Measurements from ENCODE around the gene HOXA10.

HOXA10 gene

GRCh38 chr7:27166531-27167505 is 7.3 kb downstream of the HOXA10 start:
- Histone ChIP-seq H3K4me2 (ENCODE audit: low read depth, low read length) (no peak overlapping the region), H4K20me1 (ENCODE audit: insufficient read depth, low read length) (no peaks in the 10 kb centered on the region), H3K27ac (ENCODE audit: low read length) (no peak overlapping the region), H3K9me3 (replicated peaks; ENCODE audit: insufficient read depth, low read length) (no peaks in the 10 kb centered on the region), H3K79me2 (ENCODE audit: low read length) (no peaks in the 10 kb centered on the region), H3F3A (ENCODE audit: insufficient read depth, low read length) (peaks cover 5% of the 10 kb centered on the region; the same call in 1 of the 2 replicates), H3K4me3 (ENCODE audit: low read length) (no peak overlapping the region), H3K4me1 (ENCODE audit: low read length) (no peaks in the 10 kb centered on the region), H3K36me3 (replicated peaks; ENCODE audit: insufficient read depth, low read length) (no peaks in the 10 kb centered on the region), H3K9ac (ENCODE audit: low read length) (no peak overlapping the region), H3K9me2 (replicated peaks; ENCODE audit: insufficient read depth, low read length) (no peaks in the 10 kb centered on the region), H3K27me3 (replicated peaks; ENCODE audit: insufficient read depth, low read length) (peaks cover 97% of the 10 kb centered on the region), H2AFZ (ENCODE audit: low read length) (no peak overlapping the region)
- no peak for TF ChIP-seq EZH2 (optimal IDR thresholded peaks at IDR 0.05; ENCODE audit: low read depth, low read length)
- no peak for TF ChIP-seq EZH2phosphoT487 (IDR thresholded peaks at IDR 0.05; ENCODE audit: low read length)
- no peak for TF ChIP-seq CTCF (IDR thresholded peaks at IDR 0.05; ENCODE audit: low read length)
- DNase-seq = no peak

GRCh38 chr7:27165996-27166530 is 8.1 kb downstream of the HOXA10 start:
- Histone ChIP-seq H2AFZ (ENCODE audit: low read length) (no peak overlapping the region), H3K9me2 (replicated peaks; ENCODE audit: insufficient read depth, low read length) (no peaks in the 10 kb centered on the region), H3K4me3 (ENCODE audit: low read length) (no peak overlapping the region), H3K79me2 (ENCODE audit: low read length) (no peaks in the 10 kb centered on the region), H3K4me2 (ENCODE audit: low read depth, low read length) (no peak overlapping the region), H3K9ac (ENCODE audit: low read length) (no peak overlapping the region), H3K4me1 (ENCODE audit: low read length) (no peaks in the 10 kb centered on the region), H4K20me1 (ENCODE audit: insufficient read depth, low read length) (no peaks in the 10 kb centered on the region), H3K27ac (ENCODE audit: low read length) (no peak overlapping the region), H3F3A (ENCODE audit: insufficient read depth, low read length) (no peaks in the 10 kb centered on the region), H3K9me3 (replicated peaks; ENCODE audit: insufficient read depth, low read length) (no peaks in the 10 kb centered on the region), H3K36me3 (replicated peaks; ENCODE audit: insufficient read depth, low read length) (no peaks in the 10 kb centered on the region), H3K27me3 (replicated peaks; ENCODE audit: insufficient read depth, low read length) (peaks cover 91% of the 10 kb centered on the region)
- no peak for TF ChIP-seq CTCF (IDR thresholded peaks at IDR 0.05; ENCODE audit: low read length)
- TF ChIP-seq EZH2 (optimal IDR thresholded peaks at IDR 0.05; ENCODE audit: low read depth, low read length) = no peak
- no peak for TF ChIP-seq EZH2phosphoT487 (IDR thresholded peaks at IDR 0.05; ENCODE audit: low read length)
- DNase-seq = no peak

- Histone ChIP-seq H3K9me3 (replicated peaks; ENCODE audit: insufficient read depth, low read length) (no peaks in the 10 kb centered on the region), H3K9me2 (replicated peaks; ENCODE audit: insufficient read depth, low read length) (no peaks in the 10 kb centered on the region), H3K36me3 (replicated peaks; ENCODE audit: insufficient read depth, low read length) (no peaks in the 10 kb centered on the region), H3K79me2 (ENCODE audit: low read length) (no peaks in the 10 kb centered on the region), H3K4me2 (ENCODE audit: low read depth, low read length) (no peak within 1 kb of the TSS), H3K27ac (ENCODE audit: low read length) (no peak within 1 kb of the TSS), H2AFZ (ENCODE audit: low read length) (no peak within 1 kb of the TSS), H3K27me3 (replicated peaks; ENCODE audit: insufficient read depth, low read length) (peaks cover 88% of the 10 kb centered on the region), H3F3A (ENCODE audit: insufficient read depth, low read length) (no peaks in the 10 kb centered on the region), H4K20me1 (ENCODE audit: insufficient read depth, low read length) (no peaks in the 10 kb centered on the region), H3K4me3 (ENCODE audit: low read length) (no peak within 1 kb of the TSS), H3K4me1 (ENCODE audit: low read length) (0 out of 2 replicates have a peak, but pooled peaks cover under 1% of the 10 kb centered on the region), H3K9ac (ENCODE audit: low read length) (no peak within 1 kb of the TSS)
- TF ChIP-seq EZH2phosphoT487 (IDR thresholded peaks at IDR 0.05; ENCODE audit: low read length) (no peak), CTCF (IDR thresholded peaks at IDR 0.05; ENCODE audit: low read length) (no peak), EZH2 (optimal IDR thresholded peaks at IDR 0.05; ENCODE audit: low read depth, low read length) (no peak)
- no peak for DNase-seq
These were observed 8.8 kb downstream of the HOXA10 start, which contains the start of gene HOXA9 for GRCh38 chr7:27165089-27165995. HOXA9 (minus strand) TSS chr7:27165537; CDS start chr7:27165457, 80 bp downstream.

All from MM.1S (cell line).